Natural killer cell (primary cell): ENCODE data around the gene OSBPL6. TPM values are rescaled to one million over a fixed set of nuclear protein-coding genes. Genes with fewer than 3 reads are reported as not detected.

Experiments used
- ATAC-seq, 3 donors: fragments of 150-1000 bp in 2 of 3; fragments of 200-7000 bp in 1 of 3; cut with Tn5 transposase; 1 replicate in 1 of 3; 2 replicates in 2 of 3; pipeline ENCODE4 v1.10.0; 2021; ENCODE audit warnings: mild to moderate bottlenecking in 2 of 3, moderate library complexity in 2 of 3
- DNase-seq, 2 donors: peaks; one replicate each; pipeline versions ENCODE4 v3.0.0 to v3.0.0-alpha.2; 2013 to 2021; ENCODE audit warnings: mixed read lengths in 1 of 2
- H3K27ac ChIP-seq: one replicate; pipeline ENCODE4 v1.5.1; 2013; ENCODE audit warnings: mild to moderate bottlenecking, low read length
- H3K27me3 ChIP-seq: one replicate; pipeline ENCODE4 v1.6.1; 2013; ENCODE audit warnings: low read length; ENCODE audit not compliant: control insufficient read depth, insufficient read depth
- H3K36me3 ChIP-seq: one replicate; pipeline ENCODE4 v1.6.1; 2013; ENCODE audit warnings: low read length; ENCODE audit not compliant: control insufficient read depth, insufficient read depth
- H3K4me1 ChIP-seq: one replicate; pipeline ENCODE4 v1.6.1; 2013; ENCODE audit warnings: low read length; ENCODE audit not compliant: control insufficient read depth, insufficient read depth
- H3K4me3 ChIP-seq: one replicate; pipeline ENCODE4 v1.5.1; 2013; ENCODE audit warnings: low read length
- H3K9me3 ChIP-seq: one replicate; pipeline ENCODE4 v1.6.1; 2013; ENCODE audit warnings: low read length; ENCODE audit not compliant: control insufficient read depth, insufficient read depth
- H3K27ac Mint-ChIP-seq, 2 donors: one replicate each; pipeline ENCODE4 v1.8.0; 2022; ENCODE audit warnings: mild to moderate bottlenecking in 2 of 2, mixed read lengths in 2 of 2, moderate library complexity in 1 of 2
- H3K27me3 Mint-ChIP-seq, 2 donors: one replicate each; pipeline ENCODE4 v1.8.0; 2022; ENCODE audit warnings: low read depth in 2 of 2, mixed read lengths in 2 of 2
- H3K36me3 Mint-ChIP-seq: one replicate; pipeline ENCODE4 v1.8.0; 2022; ENCODE audit warnings: mixed read lengths
- H3K4me1 Mint-ChIP-seq, 2 donors: one replicate each; pipeline ENCODE4 v1.8.0; 2022; ENCODE audit warnings: mixed read lengths in 2 of 2
- H3K4me3 Mint-ChIP-seq: one replicate; pipeline ENCODE4 v1.8.0; 2022; ENCODE audit warnings: mild to moderate bottlenecking, moderate library complexity, mixed read lengths
- H3K9me3 Mint-ChIP-seq, 2 donors: one replicate each; pipeline ENCODE4 v1.8.0; 2022; ENCODE audit warnings: mixed read lengths in 2 of 2
- CTCF ChIP-seq: fragments of 200-600 bp; IDR thresholded peaks from one replicate; pipeline ENCODE4 v1.8.0; 2022; ENCODE audit warnings: antibody characterized with exemption
- WGBS: methylation state at CpG from one replicate; pipeline ENCODE4 v1.1.7; 2013; ENCODE audit warnings: missing lambda C conversion rate; ENCODE audit not compliant: insufficient coverage; 5-methylcytosine and 5-hydroxymethylcytosine counted together
- intact Hi-C: fragments of 100-400 bp; cut with micrococcal nuclease; formaldehyde crosslinking; loops from one replicate; pipeline ENCODE4 v1.14.2; 2022
- total RNA-seq, 4 donors: library from RNA; stranded (reverse); fragments of 120-200 nt in 1 of 4; gene quantifications; one replicate each; pipeline versions ENCODE4 v1.2.3 to v1.2.4, GENCODE V29; 2013 to 2022

OSBPL6 gene
- total RNA-seq, 3 donors from 2014 or later (not counting 1 experiment from before 2014, with no cell fraction given), result not detected

- H3K4me1 ChIP-seq, result no peaks in the 10 kb centered on the region
- H3K36me3 Mint-ChIP-seq, result no peaks in the 10 kb centered on the region
- H3K27me3 Mint-ChIP-seq, result peaks cover 0 to 7% of the 10 kb centered on the region in 2 donors
- no peak overlapping the region for H3K4me3 Mint-ChIP-seq
- no peaks in the 10 kb centered on the region for H3K36me3 ChIP-seq
- no peaks in the 10 kb centered on the region for H3K9me3 ChIP-seq
- no peak overlapping the region for H3K27ac ChIP-seq
- no peaks in the 10 kb centered on the region for H3K9me3 Mint-ChIP-seq
- DNase-seq (no peak), ATAC-seq (no peak)
- no peaks in the 10 kb centered on the region for H3K4me1 Mint-ChIP-seq
- TF ChIP-seq CTCF, result no peak
- H3K4me3 ChIP-seq, result no peak overlapping the region
- 91% methylated on average over 1 of the region's 1 CpG for WGBS
- H3K27ac Mint-ChIP-seq, result no peak overlapping the region
- intact Hi-C loops, result no loop called here
- no peaks in the 10 kb centered on the region for H3K27me3 ChIP-seq
Measured at GRCh38 chr2:178237488-178238153, 43.3 kb downstream of the OSBPL6 start.

DNA sequence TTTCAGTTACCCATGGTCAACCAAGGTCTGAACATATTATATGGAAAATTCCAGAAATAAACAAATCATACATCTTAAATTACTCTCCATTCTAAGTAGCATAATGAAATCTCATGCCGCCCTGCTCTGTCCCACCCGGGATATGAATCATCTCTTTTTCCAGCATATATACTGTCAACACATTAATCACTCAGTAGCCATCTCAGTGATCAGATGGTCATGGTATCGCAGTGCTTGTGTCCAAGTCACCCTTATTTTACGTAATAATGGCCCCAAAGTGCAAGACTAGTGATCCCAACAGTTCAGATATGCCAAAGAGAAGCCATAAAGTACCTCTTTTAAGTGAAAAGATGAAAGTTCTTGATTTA is 43.8 kb downstream of the OSBPL6 start:
- no peaks in the 10 kb centered on the region for H3K4me1 ChIP-seq
- DNase-seq (no peak), ATAC-seq (no peak)
- no peaks in the 10 kb centered on the region for H3K36me3 ChIP-seq
- peaks cover 0 to 7% of the 10 kb centered on the region in 2 donors for H3K27me3 Mint-ChIP-seq
- H3K36me3 Mint-ChIP-seq, result no peaks in the 10 kb centered on the region
- no peaks in the 10 kb centered on the region for H3K27me3 ChIP-seq
- intact Hi-C loops, result no loop called here
- H3K4me3 ChIP-seq, result no peak overlapping the region
- H3K4me1 Mint-ChIP-seq, result no peaks in the 10 kb centered on the region
- 90% methylated on average over 4 of the region's 4 CpGs for WGBS
- TF ChIP-seq CTCF, result no peak
- H3K27ac ChIP-seq, result no peak overlapping the region
- H3K9me3 Mint-ChIP-seq, result no peaks in the 10 kb centered on the region
- H3K27ac Mint-ChIP-seq, result no peak overlapping the region
- H3K9me3 ChIP-seq, result no peaks in the 10 kb centered on the region
- no peak overlapping the region for H3K4me3 Mint-ChIP-seq

DNA sequence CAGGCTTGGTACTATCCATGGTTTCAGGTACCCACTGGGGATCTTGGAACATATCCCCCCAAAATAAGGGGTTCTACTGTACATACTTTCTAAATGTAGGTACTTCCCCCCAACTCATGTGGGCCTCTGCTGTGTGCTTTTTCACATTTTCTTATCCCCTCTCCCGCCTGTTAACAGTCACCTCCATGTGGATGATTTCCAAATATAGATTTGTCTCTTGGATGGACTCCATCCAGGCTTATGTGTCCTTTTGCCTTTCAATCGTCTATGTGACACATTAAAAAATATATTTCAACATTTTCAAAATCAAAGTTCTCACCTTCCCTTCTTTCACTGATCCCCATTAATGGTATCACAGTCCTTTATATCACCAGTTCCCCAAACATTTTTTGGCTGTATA is 44.4 kb downstream of the OSBPL6 start:
- Histone ChIP-seq H3K27ac (no peak overlapping the region), H3K27me3 (no peaks in the 10 kb centered on the region), H3K36me3 (no peaks in the 10 kb centered on the region), H3K4me1 (no peaks in the 10 kb centered on the region), H3K9me3 (no peaks in the 10 kb centered on the region), H3K4me3 (no peak overlapping the region)
- DNase-seq, result no peak
- 87% methylated on average over 2 of the region's 2 CpGs for WGBS
- Mint-ChIP-seq H3K9me3 (no peaks in the 10 kb centered on the region), H3K36me3 (no peaks in the 10 kb centered on the region), H3K27ac (no peak overlapping the region), H3K27me3 (peaks cover 0 to 7% of the 10 kb centered on the region in 2 donors), H3K4me3 (no peak overlapping the region), H3K4me1 (no peaks in the 10 kb centered on the region)
- ATAC-seq, result no peak
- TF ChIP-seq CTCF, result no peak
- intact Hi-C loops, result no loop called here
